Epithelial cell of umbilical artery (primary cell): Measurements from ENCODE around the gene GPRASP3. TPM values are rescaled to one million over a fixed set of nuclear protein-coding genes. Genes with fewer than 3 reads are reported as not detected.

Experiments used
- total RNA-seq: library from RNA; depleted of rRNA; stranded (reverse); fragments of >200 nt; gene quantifications from 2 replicates; pipeline ENCODE4 v1.2.3, GENCODE V29; 2014

The GPRASP3 gene, protein sequence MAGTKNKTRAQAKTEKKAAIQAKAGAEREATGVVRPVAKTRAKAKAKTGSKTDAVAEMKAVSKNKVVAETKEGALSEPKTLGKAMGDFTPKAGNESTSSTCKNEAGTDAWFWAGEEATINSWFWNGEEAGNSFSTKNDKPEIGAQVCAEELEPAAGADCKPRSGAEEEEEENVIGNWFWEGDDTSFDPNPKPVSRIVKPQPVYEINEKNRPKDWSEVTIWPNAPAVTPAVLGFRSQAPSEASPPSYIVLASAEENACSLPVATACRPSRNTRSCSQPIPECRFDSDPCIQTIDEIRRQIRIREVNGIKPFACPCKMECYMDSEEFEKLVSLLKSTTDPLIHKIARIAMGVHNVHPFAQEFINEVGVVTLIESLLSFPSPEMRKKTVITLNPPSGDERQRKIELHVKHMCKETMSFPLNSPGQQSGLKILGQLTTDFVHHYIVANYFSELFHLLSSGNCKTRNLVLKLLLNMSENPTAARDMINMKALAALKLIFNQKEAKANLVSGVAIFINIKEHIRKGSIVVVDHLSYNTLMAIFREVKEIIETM
- 4.9 and 11.6 TPM in 2 replicates for total RNA-seq

DNA sequence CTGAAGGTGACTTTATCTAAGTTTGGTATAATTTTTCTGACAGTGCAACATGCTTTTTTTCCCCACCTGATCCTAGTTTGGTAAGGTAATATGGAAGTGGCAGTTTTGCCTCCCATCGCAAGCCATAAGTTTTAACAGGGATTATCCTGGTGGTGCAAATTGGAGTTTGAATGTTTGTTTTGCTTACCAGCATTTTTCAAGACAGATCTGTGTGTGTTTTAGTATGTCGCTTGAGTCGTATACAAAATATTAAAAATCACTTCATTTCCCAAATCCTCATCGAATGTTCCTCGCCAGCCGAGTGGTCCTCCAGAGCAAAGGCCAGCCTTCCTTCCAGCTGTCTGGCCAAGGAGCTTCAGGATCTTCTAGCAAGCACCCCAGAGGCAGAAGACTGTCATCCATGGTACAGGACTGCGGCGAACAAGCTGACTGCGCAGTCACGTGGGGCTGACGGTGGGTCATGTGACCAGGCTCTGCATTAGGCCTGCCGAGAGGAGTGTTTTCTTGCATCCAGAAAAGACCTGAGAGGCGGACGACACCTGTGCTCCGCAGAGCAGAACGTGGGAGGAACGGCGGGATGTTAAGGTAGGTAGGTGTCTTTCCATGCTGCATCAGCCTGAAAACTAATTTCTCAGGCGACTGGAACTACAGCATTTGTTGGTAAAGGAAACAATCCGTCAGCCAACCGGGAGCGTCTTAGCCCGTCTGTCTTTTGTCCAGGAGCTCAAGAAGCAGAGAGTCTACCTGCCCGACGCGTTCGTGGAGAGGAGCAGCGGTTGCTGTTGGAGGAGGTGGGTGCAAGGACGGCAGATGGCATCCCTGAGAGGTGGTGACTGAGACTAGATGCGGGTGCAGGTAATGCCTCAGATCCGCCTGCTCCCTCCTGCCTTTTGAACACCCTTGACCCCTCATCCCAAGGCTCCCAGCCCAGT lies at the start of gene GPRASP3:
TSS of gene GPRASP3 (plus strand) at position 507 of the 932 bp plus-strand sequence. CDS start 28,253 bp downstream, outside the sequence.

DNA sequence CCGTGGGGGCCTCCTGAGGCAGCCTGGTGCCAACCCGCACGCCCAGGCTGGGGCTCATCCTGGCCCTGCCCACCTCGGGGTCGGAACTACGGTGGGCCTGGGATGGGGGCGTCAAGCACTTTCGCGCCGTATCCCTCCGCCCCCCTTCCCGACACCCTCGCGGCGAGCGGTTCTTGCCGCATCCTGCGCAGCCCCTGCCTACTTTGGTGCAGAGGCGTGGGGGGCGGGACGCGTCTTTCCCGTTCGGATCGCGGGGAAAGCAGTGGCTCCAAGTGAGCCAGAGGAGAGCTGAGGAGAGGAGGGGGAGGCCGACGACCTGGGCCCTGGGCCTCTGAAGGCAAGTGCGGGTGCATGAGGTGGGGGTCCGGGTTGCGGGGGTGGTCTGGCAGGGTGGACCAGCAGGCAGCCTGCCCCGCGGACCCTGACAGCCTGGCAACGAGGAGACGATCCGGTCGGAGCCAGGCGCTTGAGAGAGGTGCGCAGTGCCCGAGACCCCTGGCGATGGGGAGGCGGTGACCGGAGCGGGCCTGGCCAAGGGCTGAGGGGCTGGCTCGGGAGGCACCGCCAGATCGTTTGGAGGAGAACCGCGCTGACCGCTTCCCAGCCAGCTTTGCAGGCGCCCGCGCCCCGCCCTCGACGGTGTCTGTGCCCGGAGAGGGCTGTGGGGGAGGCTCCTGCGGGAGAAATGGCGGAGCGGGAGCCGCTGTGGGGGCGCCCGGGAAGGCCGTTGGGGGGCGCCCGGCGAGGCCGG lies 8.2 kb upstream of the GPRASP3 start, which contains the start of gene GPRASP2:
TSS of gene GPRASP2 (plus strand) at position 233 of the 751 bp plus-strand sequence. CDS start 2,422 bp downstream, outside the sequence.

Other genes starting within 250 kb of the GPRASP3 start
- gene TCP11X2, start 248.9 kb upstream of the GPRASP3 start, total RNA-seq: not detected in 2 replicates
- gene TMSB15A, start 204.0 kb upstream of the GPRASP3 start, total RNA-seq: 4.1 and 15.9 TPM in 2 replicates
- 14.3 and 19.1 TPM in 2 replicates for gene ARMCX5, start 121.2 kb upstream of the GPRASP3 start, total RNA-seq
- gene GPRASP1, start 69.3 kb upstream of the GPRASP3 start, total RNA-seq: 0.65 and 1.5 TPM in 2 replicates
- 15.6 and 17.9 TPM in 2 replicates for gene GPRASP2, start 8.3 kb upstream of the GPRASP3 start, total RNA-seq
- 0.32 and 0.61 TPM in 2 replicates for gene RAB40AL, start 216.5 kb downstream of the GPRASP3 start, total RNA-seq